H1 (cell line): ENCODE measurements around the gene ABCD2. TPM values are rescaled to one million over a fixed set of nuclear protein-coding genes. Genes with fewer than 3 reads are reported as not detected.

Experiments used
- CTCF ChIA-PET: fragments of 300-600 bp; sonication (Branson Sonifier 250); formaldehyde crosslinking; loops from one replicate; lab custom pipeline; 2021; ENCODE audit not compliant: partially characterized antibody; lab: Charles Lee
- POLR2A ChIA-PET: fragments of 300-600 bp; sonication (Branson Sonifier 250); formaldehyde crosslinking; loops from one replicate; lab custom pipeline; 2021; ENCODE audit warnings: inconsistent platforms; ENCODE audit not compliant: partially characterized antibody; lab: Charles Lee
- DNase-seq, 2 experiments: peaks; one replicate each; pipeline versions ENCODE4 v3.0.0 to v3.0.0-alpha.2; 2010 to 2022; ENCODE audit warnings: low spot score in 2 of 2, low read depth in 1 of 2, mixed read lengths in 1 of 2
- FAIRE-seq: peaks from 2 replicates; lab custom pipeline; 2011; peaks lifted over from hg19 to GRCh38; lab: Jason Lieb, UNC
- H2AFZ ChIP-seq: 2 replicates; pipeline ENCODE4 v1.8.1; 2012; ENCODE audit warnings: low read length, inconsistent platforms
- H2AK5ac ChIP-seq: 2 replicates; pipeline ENCODE4 v1.6.1; 2013; ENCODE audit warnings: low read depth, low read length
- H2BK120ac ChIP-seq: replicated peaks from 2 replicates; pipeline ENCODE3; 2013; ENCODE audit warnings: low read depth, low read length, inconsistent platforms
- H2BK12ac ChIP-seq: 2 replicates; pipeline ENCODE4 v1.6.1; 2013; ENCODE audit warnings: low read depth, low read length
- H2BK15ac ChIP-seq: 2 replicates; pipeline ENCODE4 v1.6.1; 2013; ENCODE audit warnings: low read length
- H2BK20ac ChIP-seq: 2 replicates; pipeline ENCODE4 v1.6.1; 2013; ENCODE audit warnings: low read length
- H2BK5ac ChIP-seq: 2 replicates; pipeline ENCODE4 v1.6.1; 2013; ENCODE audit warnings: low read depth, low read length
- H3K14ac ChIP-seq: 2 replicates; pipeline ENCODE4 v1.6.1; 2013; ENCODE audit warnings: inconsistent platforms; ENCODE audit not compliant: insufficient read length
- H3K18ac ChIP-seq: 2 replicates; pipeline ENCODE4 v1.6.1; 2013; ENCODE audit warnings: low read length; ENCODE audit errors: extremely low read depth
- H3K23ac ChIP-seq: 2 replicates; pipeline ENCODE4 v1.6.1; 2013; ENCODE audit warnings: inconsistent platforms; ENCODE audit not compliant: insufficient read length
- H3K23me2 ChIP-seq: 2 replicates; pipeline ENCODE4 v1.6.1; 2013; ENCODE audit warnings: low read depth, low read length
- H3K27ac ChIP-seq: 2 replicates; pipeline ENCODE4 v1.6.1; 2011; ENCODE audit warnings: low read depth, low read length, inconsistent platforms
- H3K27me3 ChIP-seq, 4 experiments: replicated peaks in 1 of 4; 1 replicate in 1 of 4; 2 replicates in 3 of 4; pipeline versions ENCODE4 v1.6.1 to v1.8.1; 2011 to 2013; ENCODE audit warnings: low read length in 3 of 4, mild to moderate bottlenecking in 3 of 4, inconsistent platforms in 2 of 4, mixed read lengths in 2 of 4, moderate library complexity in 1 of 4; ENCODE audit not compliant: control insufficient read depth in 3 of 4, insufficient read depth in 3 of 4; ENCODE audit errors: extremely low read depth in 1 of 4
- H3K36me3 ChIP-seq, 4 experiments: 2 replicates each; pipeline versions ENCODE4 v1.6.1 to v1.8.1; 2011 to 2013; ENCODE audit warnings: mild to moderate bottlenecking in 4 of 4, low read length in 3 of 4, moderate library complexity in 2 of 4, control low read depth in 1 of 4, inconsistent platforms in 1 of 4; ENCODE audit not compliant: insufficient read depth in 4 of 4, control insufficient read depth in 2 of 4
- H3K4ac ChIP-seq: replicated peaks from 2 replicates; pipeline ENCODE3; 2013; ENCODE audit warnings: low read length, low read depth, mixed read lengths, inconsistent platforms; ENCODE audit not compliant: insufficient read length
- H3K4me1 ChIP-seq, 4 experiments: replicated peaks in 1 of 4; 1 replicate in 1 of 4; 2 replicates in 3 of 4; pipeline versions ENCODE4 v1.6.1 to v1.8.1; 2011 to 2013; ENCODE audit warnings: low read length in 3 of 4, inconsistent platforms in 2 of 4, mixed read lengths in 1 of 4; ENCODE audit not compliant: insufficient read depth in 4 of 4, control insufficient read depth in 3 of 4
- H3K4me2 ChIP-seq, 2 experiments: 2 replicates each; pipeline versions ENCODE4 v1.6.1 to v1.8.1; 2011 to 2013; ENCODE audit warnings: low read depth in 2 of 2, low read length in 2 of 2, control low read depth in 1 of 2, inconsistent platforms in 1 of 2, mild to moderate bottlenecking in 1 of 2; ENCODE audit not compliant: insufficient read depth in 1 of 2
- H3K4me3 ChIP-seq, 4 experiments: fragments of 200-600, 300-600 bp in 1 of 4; sonication (generic), shearing (Covaris generic), sonication (Bioruptor Twin) in 1 of 4; 2 replicates each; pipeline versions ENCODE4 v1.5.1 to v1.8.1; 2011 to 2016; ENCODE audit warnings: low read length in 4 of 4, low read depth in 3 of 4, control low read depth in 2 of 4, inconsistent platforms in 2 of 4, mild to moderate bottlenecking in 2 of 4, mixed read lengths in 1 of 4, moderate library complexity in 1 of 4; ENCODE audit not compliant: insufficient read depth in 2 of 4; ENCODE audit errors: extremely low read depth in 1 of 4
- H3K56ac ChIP-seq: replicated peaks from 2 replicates; pipeline ENCODE3; 2013; ENCODE audit warnings: low read depth, mild to moderate bottlenecking, mixed read lengths, low read length, inconsistent platforms; ENCODE audit not compliant: insufficient read length
- H3K79me1 ChIP-seq: 2 replicates; pipeline ENCODE4 v1.6.1; 2013; ENCODE audit warnings: low read depth, low read length, control low read depth
- H3K79me2 ChIP-seq, 2 experiments: 2 replicates each; pipeline versions ENCODE4 v1.6.1 to v1.8.1; 2012 to 2013; ENCODE audit warnings: low read length in 2 of 2, mild to moderate bottlenecking in 2 of 2, inconsistent platforms in 1 of 2; ENCODE audit not compliant: insufficient read depth in 2 of 2, control insufficient read depth in 1 of 2
- H3K9ac ChIP-seq, 4 experiments: replicated peaks in 1 of 4; 1 replicate in 1 of 4; 2 replicates in 3 of 4; pipeline versions ENCODE4 v1.6.1 to v1.8.1; 2011 to 2013; ENCODE audit warnings: low read depth in 3 of 4, low read length in 3 of 4, control low read depth in 2 of 4, mild to moderate bottlenecking in 2 of 4, moderate library complexity in 2 of 4, inconsistent platforms in 1 of 4; ENCODE audit errors: extremely low read depth in 1 of 4
- H3K9me3 ChIP-seq, 2 experiments: 2 replicates each; pipeline versions ENCODE4 v1.6.1 to v1.8.1; 2012 to 2013; ENCODE audit warnings: mild to moderate bottlenecking in 2 of 2, moderate library complexity in 2 of 2, control low read depth in 1 of 2, inconsistent platforms in 1 of 2, low read depth in 1 of 2, low read length in 1 of 2, mixed read lengths in 1 of 2; ENCODE audit not compliant: insufficient read depth in 2 of 2
- H4K20me1 ChIP-seq, 2 experiments: replicated peaks in 1 of 2; 2 replicates each; pipeline versions ENCODE3 to v1.8.1; 2011 to 2013; ENCODE audit warnings: inconsistent platforms in 2 of 2, low read length in 2 of 2, mild to moderate bottlenecking in 1 of 2; ENCODE audit not compliant: insufficient read depth in 2 of 2, control insufficient read depth in 1 of 2
- H4K5ac ChIP-seq: 2 replicates; pipeline ENCODE4 v1.6.1; 2013; ENCODE audit warnings: low read length, low read depth, mixed read lengths, inconsistent platforms; ENCODE audit not compliant: insufficient read length
- H4K8ac ChIP-seq: 2 replicates; pipeline ENCODE4 v1.8.0; 2013; ENCODE audit warnings: mild to moderate bottlenecking, moderate library complexity, low read length, inconsistent platforms; ENCODE audit not compliant: insufficient read depth; ENCODE audit errors: extremely low read depth
- H4K91ac ChIP-seq: replicated peaks from 2 replicates; pipeline ENCODE3; 2013; ENCODE audit warnings: low read length, mixed read lengths, inconsistent platforms; ENCODE audit not compliant: insufficient read length
- CEBPB ChIP-seq: IDR thresholded peaks from 2 replicates; pipeline ENCODE4 v1.6.1; 2012; ENCODE audit warnings: low read depth, low read length
- CTBP2 ChIP-seq: IDR thresholded peaks from 2 replicates; pipeline ENCODE4 v1.7.0; 2011; ENCODE audit warnings: borderline replicate concordance, mild to moderate bottlenecking, moderate library complexity, mixed read lengths, low read length; ENCODE audit not compliant: insufficient read depth, insufficient read length
- SP4 ChIP-seq: IDR thresholded peaks from 2 replicates; pipeline ENCODE4 v1.6.1; 2012; ENCODE audit warnings: low read length, inconsistent platforms
- WGBS, 2 experiments: shearing (Covaris generic) in 1 of 2; methylation state at CpG; one replicate each; pipeline versions ENCODE4 v1.1.6 to v1.1.7; 2013 to 2015; ENCODE audit warnings: low lambda C conversion rate in 2 of 2, mixed read lengths in 2 of 2, inconsistent platforms in 1 of 2, low coverage in 1 of 2, missing lambda C conversion rate in 1 of 2; ENCODE audit not compliant: insufficient replicate concordance in 2 of 2, insufficient coverage in 1 of 2, insufficient read length in 1 of 2; ENCODE audit errors: extremely low coverage in 1 of 2, missing lambda C conversion rate in 1 of 2; 5-methylcytosine and 5-hydroxymethylcytosine counted together
- polyA plus RNA-seq, 7 experiments: library from polyadenylated mRNA; depleted of rRNA in 3 of 7; stranded (reverse) in 5 of 7; unstranded in 2 of 7; fragments of >200 nt in 5 of 7; fragments of 200-250 nt in 2 of 7; gene quantifications; 1 replicate in 5 of 7; 2 replicates in 1 of 7; 4 replicates in 1 of 7; pipeline versions ENCODE4 v1.2.1 to v1.2.3, GENCODE V29; 2011 to 2013; ENCODE audit warnings: missing spikeins in 2 of 7, mixed read lengths in 2 of 7
- total RNA-seq: library from RNA; stranded (reverse); fragmentation: NEBNext Ultra II Directional; extraction: Animal tissue kit (Norgen Biotek cat#: 25700); gene quantifications from 2 replicates; pipeline ENCODE4 v1.2.1, GENCODE V29; 2021

ABCD2 gene
- total and polyA plus RNA-seq, 2 of the 8 experiments (the other 6 are each of a cell fraction or from before 2014, with no cell fraction given) = not detected

DNA sequence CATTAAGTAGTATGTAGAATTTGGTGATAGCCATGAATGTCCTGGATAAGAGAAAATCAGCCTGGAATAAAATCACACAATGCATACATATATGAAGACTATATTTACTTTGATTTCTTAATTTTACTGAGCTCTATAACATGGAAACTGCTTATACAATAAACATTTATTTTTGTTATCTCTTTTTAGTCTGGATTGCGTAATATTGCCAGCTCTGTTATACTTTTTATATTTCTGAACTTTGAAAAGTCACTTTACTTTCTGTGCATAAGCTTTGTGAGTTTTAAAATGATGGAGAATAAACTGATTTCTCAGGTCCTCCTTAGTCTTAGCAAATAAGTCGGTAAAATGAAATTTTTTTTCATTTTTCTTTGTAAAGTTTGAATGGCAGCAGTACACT is 19.2 kb upstream of the ABCD2 start:
- Histone ChIP-seq H4K20me1 (no peaks in the 10 kb centered on the region), H2BK12ac (no peak overlapping the region), H3K23ac (no peak overlapping the region), H3K27ac (no peak overlapping the region), H3K4me3 (no peak overlapping the region), H2AK5ac (no peak overlapping the region), H3K4ac (no peak overlapping the region), H3K36me3 (no peaks in the 10 kb centered on the region), H3K14ac (no peak overlapping the region), H2BK5ac (no peak overlapping the region), H2BK20ac (no peak overlapping the region), H2AFZ (no peak overlapping the region), H3K23me2 (no peaks in the 10 kb centered on the region), H2BK15ac (no peak overlapping the region), H3K9me3 (no peaks in the 10 kb centered on the region), H2BK120ac (no peak overlapping the region), H3K4me2 (no peak overlapping the region), H3K79me1 (no peaks in the 10 kb centered on the region), H4K91ac (no peak overlapping the region), H3K9ac (no peak overlapping the region), H3K27me3 (no peaks in the 10 kb centered on the region), H3K4me1 (no peaks in the 10 kb centered on the region), H4K5ac (no peak overlapping the region), H3K56ac (no peak overlapping the region), H3K79me2 (no peaks in the 10 kb centered on the region), H3K18ac (no peak overlapping the region), H4K8ac (no peak overlapping the region)
- no peak for TF ChIP-seq SP4
- no peak for TF ChIP-seq CTBP2
- peak; percentile 89 for TF ChIP-seq CEBPB
- WGBS, 2 experiments = 84% methylated on average over 2 of the region's 2 CpGs; no CpG with 5 or more reads in 1 of the 2 experiments
- ChIA-PET CTCF (no interaction called here), POLR2A (no interaction called here)
- DNase-seq (no peak), FAIRE-seq (no peak)
